DND-41 (cell line): ENCODE results near the gene ITGAE.

Source experiments
- ATAC-seq: fragments of 200-7000 bp; cut with Tn5 transposase; 3 replicates; pipeline ENCODE4 v1.9.1; 2021; ENCODE audit warnings: low read depth; ENCODE audit not compliant: insufficient read depth
- DNase-seq: peaks from one replicate; pipeline ENCODE4 v3.0.0-alpha.2; 2020
- H2AFZ ChIP-seq: 2 replicates; pipeline ENCODE4 v1.6.0; 2012; ENCODE audit warnings: low read depth, low read length
- H3K27ac ChIP-seq: 2 replicates; pipeline ENCODE4 v1.5.1; 2012; ENCODE audit warnings: low read length, inconsistent platforms
- H3K27me3 ChIP-seq: fragments of 200-600 bp; sonication (generic); 2 replicates; pipeline ENCODE4 v1.6.0; 2012; ENCODE audit warnings: low read length, mild to moderate bottlenecking, inconsistent platforms; ENCODE audit not compliant: insufficient read depth, poor library complexity
- H3K36me3 ChIP-seq: 2 replicates; pipeline ENCODE4 v1.5.1; 2012; ENCODE audit warnings: low read length, inconsistent platforms; ENCODE audit not compliant: insufficient read depth
- H3K4me1 ChIP-seq: 2 replicates; pipeline ENCODE4 v1.5.1; 2012; ENCODE audit warnings: mild to moderate bottlenecking, low read length; ENCODE audit not compliant: insufficient read depth
- H3K4me2 ChIP-seq: 2 replicates; pipeline ENCODE4 v1.6.0; 2012; ENCODE audit warnings: mild to moderate bottlenecking, moderate library complexity, low read length, inconsistent platforms; ENCODE audit not compliant: insufficient read depth
- H3K4me3 ChIP-seq, 2 experiments: fragments of 200-600 bp in 1 of 2; shearing (Covaris generic) in 1 of 2; 2 replicates each; pipeline ENCODE4 v1.5.1; 2012 to 2016; ENCODE audit warnings: inconsistent platforms in 2 of 2, low read length in 2 of 2, mild to moderate bottlenecking in 2 of 2, low read depth in 1 of 2, moderate library complexity in 1 of 2
- H3K79me2 ChIP-seq: 2 replicates; pipeline ENCODE4 v1.6.0; 2012; ENCODE audit warnings: low read length, inconsistent platforms; ENCODE audit not compliant: insufficient read depth
- H3K9ac ChIP-seq: 2 replicates; pipeline ENCODE4 v1.6.0; 2012; ENCODE audit warnings: low read depth, mild to moderate bottlenecking, inconsistent platforms, low read length, moderate library complexity
- H3K9me3 ChIP-seq: 2 replicates; pipeline ENCODE4 v1.5.1; 2012; ENCODE audit warnings: low read length, moderate library complexity, mild to moderate bottlenecking, inconsistent platforms; ENCODE audit not compliant: insufficient read depth, severe bottlenecking
- H4K20me1 ChIP-seq: 2 replicates; pipeline ENCODE4 v1.6.0; 2012; ENCODE audit warnings: low read length; ENCODE audit not compliant: insufficient read depth
- EZH2 ChIP-seq: IDR thresholded peaks from 3 replicates; pipeline ENCODE4 v1.6.1; 2012; ENCODE audit warnings: borderline replicate concordance, low read depth, mild to moderate bottlenecking, moderate library complexity, low read length, inconsistent platforms; ENCODE audit not compliant: severe bottlenecking
- TF ChIP-seq, protein P1 (sequence below): IDR thresholded peaks from 2 replicates; pipeline ENCODE4 v1.5.1; 2012; ENCODE audit warnings: borderline replicate concordance, low read length, moderate library complexity, mild to moderate bottlenecking; ENCODE audit not compliant: poor library complexity, severe bottlenecking; ENCODE audit errors: extremely low read depth

Gene ITGAE

GRCh38 chr17:3799181-3799945 lies 1.6 kb downstream of the ITGAE start:
- Histone ChIP-seq H3K36me3 (no peaks in the 10 kb centered on the region), H2AFZ (no peak overlapping the region), H3K9ac (no peak overlapping the region), H3K27ac (peak overlapping the region; percentile 67), H3K79me2 (no peaks in the 10 kb centered on the region), H3K4me2 (no peak overlapping the region), H3K4me3 (no peak overlapping the region), H3K4me1 (peaks cover 40% of the 10 kb centered on the region), H3K9me3 (no peaks in the 10 kb centered on the region), H4K20me1 (no peaks in the 10 kb centered on the region), H3K27me3 (no peaks in the 10 kb centered on the region)
- TF ChIP-seq, protein P1, sequence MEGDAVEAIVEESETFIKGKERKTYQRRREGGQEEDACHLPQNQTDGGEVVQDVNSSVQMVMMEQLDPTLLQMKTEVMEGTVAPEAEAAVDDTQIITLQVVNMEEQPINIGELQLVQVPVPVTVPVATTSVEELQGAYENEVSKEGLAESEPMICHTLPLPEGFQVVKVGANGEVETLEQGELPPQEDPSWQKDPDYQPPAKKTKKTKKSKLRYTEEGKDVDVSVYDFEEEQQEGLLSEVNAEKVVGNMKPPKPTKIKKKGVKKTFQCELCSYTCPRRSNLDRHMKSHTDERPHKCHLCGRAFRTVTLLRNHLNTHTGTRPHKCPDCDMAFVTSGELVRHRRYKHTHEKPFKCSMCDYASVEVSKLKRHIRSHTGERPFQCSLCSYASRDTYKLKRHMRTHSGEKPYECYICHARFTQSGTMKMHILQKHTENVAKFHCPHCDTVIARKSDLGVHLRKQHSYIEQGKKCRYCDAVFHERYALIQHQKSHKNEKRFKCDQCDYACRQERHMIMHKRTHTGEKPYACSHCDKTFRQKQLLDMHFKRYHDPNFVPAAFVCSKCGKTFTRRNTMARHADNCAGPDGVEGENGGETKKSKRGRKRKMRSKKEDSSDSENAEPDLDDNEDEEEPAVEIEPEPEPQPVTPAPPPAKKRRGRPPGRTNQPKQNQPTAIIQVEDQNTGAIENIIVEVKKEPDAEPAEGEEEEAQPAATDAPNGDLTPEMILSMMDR, result peak; percentile 31
- no peak for TF ChIP-seq EZH2
- no peak for ATAC-seq
- DNase-seq, result no peak

DNA sequence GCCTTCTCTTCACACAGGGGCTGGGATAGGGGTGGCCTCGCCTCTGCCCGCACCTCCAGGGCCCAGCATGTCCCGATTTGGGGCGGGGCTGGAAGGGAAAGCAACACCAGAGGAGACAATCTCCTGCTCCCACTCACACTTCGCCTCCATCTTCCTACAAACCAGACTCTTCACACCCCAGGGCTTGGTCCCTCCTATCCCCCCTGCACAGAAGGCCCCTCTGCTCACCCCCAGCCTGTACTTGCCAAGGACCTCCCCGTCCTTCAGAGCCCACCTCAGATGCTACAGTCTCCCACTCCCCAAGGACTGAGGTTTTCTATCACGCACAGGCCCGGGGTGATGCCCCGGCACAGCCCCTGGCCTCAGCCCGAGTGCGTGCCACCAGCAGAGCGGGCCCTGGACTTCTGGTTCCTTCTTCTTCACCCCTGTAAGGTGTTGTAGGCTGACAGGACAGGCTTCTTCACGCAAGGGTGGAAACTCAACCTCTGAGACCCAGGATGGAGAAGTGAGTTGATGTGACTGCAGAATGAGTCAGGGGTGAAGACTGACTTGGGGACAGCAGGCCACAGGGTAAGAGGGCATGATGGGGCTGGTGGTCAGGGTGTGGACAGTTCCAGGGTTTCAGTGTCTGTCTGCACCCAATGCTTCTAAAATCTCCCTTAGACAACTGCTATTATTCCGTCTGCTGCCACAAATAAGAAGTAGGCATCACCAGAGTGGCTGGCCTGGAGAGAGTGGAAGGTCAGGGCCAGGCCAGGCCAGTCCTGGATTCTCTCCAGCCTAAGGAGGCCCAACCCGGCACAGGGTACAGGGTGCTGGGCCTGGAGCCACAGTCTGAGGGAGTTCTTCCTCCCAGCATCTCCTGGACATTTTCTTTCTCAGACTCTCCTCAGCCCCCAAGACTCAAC lies 2.5 kb downstream of the ITGAE start:
- peak overlapping the region; percentile 67 for H3K27ac ChIP-seq
- H2AFZ ChIP-seq, result no peak overlapping the region
- H3K4me2 ChIP-seq, result no peak overlapping the region

GRCh38 chr17:3796822-3797170 lies 4.2 kb downstream of the ITGAE start:
- Histone ChIP-seq H4K20me1 (no peaks in the 10 kb centered on the region), H3K4me3 (peak overlapping the region in 1 of 2 experiments; percentile 33; a peak in 2 of 4 replicates), H3K27ac (peak overlapping the region; percentile 90), H3K4me2 (peak overlapping the region; percentile 48), H2AFZ (peak overlapping the region; percentile 42; the same call in 1 of the 2 replicates), H3K9ac (peak overlapping the region; percentile 40), H3K4me1 (peaks cover 40% of the 10 kb centered on the region), H3K9me3 (no peaks in the 10 kb centered on the region), H3K27me3 (no peaks in the 10 kb centered on the region), H3K79me2 (no peaks in the 10 kb centered on the region), H3K36me3 (no peaks in the 10 kb centered on the region)
- DNase-seq (peak; percentile 88), ATAC-seq (peak; percentile 77)
- TF ChIP-seq, protein P1, result no peak
- TF ChIP-seq EZH2, result no peak

More for the DNA sequence above, 2.5 kb downstream of the ITGAE start:
- Histone ChIP-seq H3K9me3 (no peaks in the 10 kb centered on the region), H3K36me3 (no peaks in the 10 kb centered on the region), H3K27me3 (no peaks in the 10 kb centered on the region), H4K20me1 (no peaks in the 10 kb centered on the region), H3K4me1 (peaks cover 40% of the 10 kb centered on the region), H3K4me3 (no peak overlapping the region), H3K79me2 (no peaks in the 10 kb centered on the region), H3K9ac (no peak overlapping the region)
- DNase-seq (no peak), ATAC-seq (no peak)
- TF ChIP-seq, protein P1, result no peak
- no peak for TF ChIP-seq EZH2
